Parathyroid adenoma (tissue), 2 donors: ENCODE measurements around the gene GUCY1A2.

Experiments
- H2AFZ ChIP-seq: fragments of 300-600 bp; sonication (generic); one replicate; pipeline ENCODE4 v1.7.0; 2017; ENCODE audit warnings: antibody characterized with exemption, mild to moderate bottlenecking
- H3K27ac ChIP-seq: fragments of 300-600 bp; sonication (generic); one replicate; pipeline ENCODE4 v1.7.0; 2017
- H3K27me3 ChIP-seq: fragments of 300-600 bp; sonication (generic); one replicate; pipeline ENCODE4 v1.7.0; 2017; ENCODE audit warnings: low read length; ENCODE audit not compliant: control insufficient read depth, insufficient read depth
- H3K36me3 ChIP-seq: fragments of 300-600 bp; sonication (generic); one replicate; pipeline ENCODE4 v1.7.0; 2017; ENCODE audit warnings: low read length; ENCODE audit not compliant: control insufficient read depth, insufficient read depth
- H3K4me1 ChIP-seq: fragments of 300-600 bp; sonication (generic); one replicate; pipeline ENCODE4 v1.7.0; 2017; ENCODE audit warnings: control low read depth
- H3K4me2 ChIP-seq: fragments of 300-600 bp; sonication (generic); one replicate; pipeline ENCODE4 v1.7.0; 2017; ENCODE audit warnings: low read length
- H3K4me3 ChIP-seq: fragments of 300-600 bp; sonication (generic); one replicate; pipeline ENCODE4 v1.7.0; 2017; ENCODE audit warnings: low read depth, low read length
- H3K79me2 ChIP-seq: fragments of 300-600 bp; sonication (generic); one replicate; pipeline ENCODE4 v1.7.0; 2017; ENCODE audit warnings: control low read depth
- H3K9ac ChIP-seq: fragments of 300-600 bp; sonication (generic); one replicate; pipeline ENCODE4 v1.7.0; 2017; ENCODE audit warnings: mild to moderate bottlenecking
- H3K9me3 ChIP-seq: fragments of 300-600 bp; sonication (generic); one replicate; pipeline ENCODE4 v1.7.0; 2017; ENCODE audit warnings: low read length; ENCODE audit not compliant: control insufficient read depth
- TF ChIP-seq, protein P1 (sequence below): fragments of 300-600 bp; sonication (generic); IDR thresholded peaks from one replicate; pipeline ENCODE4 v1.7.0; 2017; ENCODE audit warnings: antibody characterized with exemption, mild to moderate bottlenecking
- donor health status: primary hyperparathyroidism.

Gene GUCY1A2

DNA sequence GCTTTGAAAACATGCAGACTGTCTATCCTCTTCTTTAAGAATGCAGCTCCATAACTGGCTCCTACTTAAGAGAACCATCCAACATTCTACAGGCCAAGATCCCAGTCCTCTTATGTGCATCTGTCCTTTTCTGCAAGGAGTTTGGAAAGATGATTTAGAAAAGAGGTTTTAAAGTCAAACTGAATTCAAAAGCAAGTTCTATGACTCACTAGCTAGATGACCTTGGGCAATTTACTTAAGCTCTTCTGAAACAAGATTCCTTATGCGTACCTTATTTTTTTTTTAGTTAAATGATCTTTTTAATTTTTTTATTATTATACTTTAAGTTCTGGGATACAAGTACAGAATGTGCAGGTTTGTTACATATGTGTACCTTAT is 29.2 kb downstream of the GUCY1A2 start:
- no peak overlapping the region for H3K9ac ChIP-seq
- no peak overlapping the region for H3K27ac ChIP-seq
- H3K9me3 ChIP-seq, result no peaks in the 10 kb centered on the region

DNA sequence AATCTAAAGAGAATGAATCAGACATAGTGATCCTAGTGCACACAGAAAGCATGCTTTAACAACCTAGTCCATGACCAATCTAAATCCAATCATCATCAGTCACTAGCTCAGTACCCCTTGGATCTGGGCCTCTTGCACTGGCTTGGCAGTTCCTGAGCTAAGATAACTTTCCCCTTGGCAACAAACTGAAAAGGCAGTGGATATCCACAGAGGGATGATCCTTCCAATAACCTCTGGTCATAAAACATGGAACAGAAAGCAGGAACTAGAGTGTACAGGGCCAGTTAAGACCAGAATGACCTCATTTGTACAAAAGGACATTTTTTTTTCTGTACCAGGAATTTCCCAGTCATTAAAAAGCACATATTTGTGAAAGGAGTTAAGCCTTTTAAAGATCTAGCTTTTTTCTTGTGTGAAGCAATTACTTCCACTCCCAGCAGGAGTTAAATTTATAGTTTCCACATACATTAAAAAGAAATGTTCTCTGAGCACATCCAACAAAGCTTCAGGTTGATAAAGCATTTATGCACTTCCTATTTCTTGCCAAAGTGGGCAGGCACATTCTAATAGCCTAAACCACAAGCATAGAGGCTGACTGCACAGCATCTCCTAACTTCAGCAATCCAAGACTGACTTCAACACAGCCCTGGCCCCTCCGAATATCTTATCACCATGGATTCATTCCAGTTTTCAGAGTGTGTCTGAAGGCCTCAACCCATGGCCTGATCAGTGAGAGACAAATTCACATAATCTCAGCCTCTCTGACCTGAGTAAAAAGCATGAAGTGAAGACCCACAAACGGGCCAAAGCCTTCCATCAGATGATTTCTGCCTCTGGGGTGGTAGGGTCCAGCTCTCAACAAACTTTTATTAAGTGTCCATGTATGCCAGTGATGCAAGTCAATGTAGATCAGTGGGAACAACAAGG is 29.9 kb downstream of the GUCY1A2 start:
- H3K27me3 ChIP-seq, result no peaks in the 10 kb centered on the region
- H3K27ac ChIP-seq, result no peak overlapping the region
- H3K4me3 ChIP-seq, result no peak overlapping the region
- H3K79me2 ChIP-seq, result no peaks in the 10 kb centered on the region
- H2AFZ ChIP-seq, result no peak overlapping the region
- no peaks in the 10 kb centered on the region for H3K4me1 ChIP-seq
- H3K4me2 ChIP-seq, result no peak overlapping the region
- H3K36me3 ChIP-seq, result no peaks in the 10 kb centered on the region
- TF ChIP-seq, protein P1, sequence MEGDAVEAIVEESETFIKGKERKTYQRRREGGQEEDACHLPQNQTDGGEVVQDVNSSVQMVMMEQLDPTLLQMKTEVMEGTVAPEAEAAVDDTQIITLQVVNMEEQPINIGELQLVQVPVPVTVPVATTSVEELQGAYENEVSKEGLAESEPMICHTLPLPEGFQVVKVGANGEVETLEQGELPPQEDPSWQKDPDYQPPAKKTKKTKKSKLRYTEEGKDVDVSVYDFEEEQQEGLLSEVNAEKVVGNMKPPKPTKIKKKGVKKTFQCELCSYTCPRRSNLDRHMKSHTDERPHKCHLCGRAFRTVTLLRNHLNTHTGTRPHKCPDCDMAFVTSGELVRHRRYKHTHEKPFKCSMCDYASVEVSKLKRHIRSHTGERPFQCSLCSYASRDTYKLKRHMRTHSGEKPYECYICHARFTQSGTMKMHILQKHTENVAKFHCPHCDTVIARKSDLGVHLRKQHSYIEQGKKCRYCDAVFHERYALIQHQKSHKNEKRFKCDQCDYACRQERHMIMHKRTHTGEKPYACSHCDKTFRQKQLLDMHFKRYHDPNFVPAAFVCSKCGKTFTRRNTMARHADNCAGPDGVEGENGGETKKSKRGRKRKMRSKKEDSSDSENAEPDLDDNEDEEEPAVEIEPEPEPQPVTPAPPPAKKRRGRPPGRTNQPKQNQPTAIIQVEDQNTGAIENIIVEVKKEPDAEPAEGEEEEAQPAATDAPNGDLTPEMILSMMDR, result no peak
- no peaks in the 10 kb centered on the region for H3K9me3 ChIP-seq
- no peak overlapping the region for H3K9ac ChIP-seq

More for the DNA sequence above, 29.2 kb downstream of the GUCY1A2 start:
- H3K4me1 ChIP-seq, result no peaks in the 10 kb centered on the region
- H3K79me2 ChIP-seq, result no peaks in the 10 kb centered on the region
- H3K4me3 ChIP-seq, result no peak overlapping the region
- TF ChIP-seq, protein P1, result no peak
- H3K36me3 ChIP-seq, result no peaks in the 10 kb centered on the region
- no peak overlapping the region for H3K4me2 ChIP-seq
- H2AFZ ChIP-seq, result no peak overlapping the region
- no peaks in the 10 kb centered on the region for H3K27me3 ChIP-seq

DNA sequence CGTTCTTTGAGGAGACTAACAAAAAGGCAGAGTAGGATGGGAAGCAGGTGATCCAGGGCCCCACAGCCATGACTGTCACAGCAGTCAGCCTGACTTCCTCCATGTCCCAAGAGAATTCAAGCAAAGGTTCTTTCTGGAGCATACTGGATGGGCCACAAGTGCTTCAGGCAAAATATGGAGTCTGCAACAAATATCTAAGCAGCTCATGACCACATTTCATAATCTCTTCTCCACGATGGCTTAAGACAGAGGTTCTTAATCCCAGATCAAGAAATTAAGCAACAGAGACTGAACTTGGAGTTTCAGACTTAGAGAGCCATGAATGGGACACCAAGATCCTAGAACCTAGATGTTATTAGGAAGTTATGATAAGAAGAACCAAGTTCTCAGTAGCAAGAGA is 31.6 kb downstream of the GUCY1A2 start:
- Histone ChIP-seq H3K79me2 (no peaks in the 10 kb centered on the region), H3K9me3 (no peaks in the 10 kb centered on the region), H3K4me3 (no peak overlapping the region), H3K27me3 (no peaks in the 10 kb centered on the region), H3K36me3 (no peaks in the 10 kb centered on the region), H3K4me1 (no peaks in the 10 kb centered on the region), H3K4me2 (no peak overlapping the region), H3K27ac (no peak overlapping the region), H2AFZ (no peak overlapping the region), H3K9ac (no peak overlapping the region)
- TF ChIP-seq, protein P1, result no peak

DNA sequence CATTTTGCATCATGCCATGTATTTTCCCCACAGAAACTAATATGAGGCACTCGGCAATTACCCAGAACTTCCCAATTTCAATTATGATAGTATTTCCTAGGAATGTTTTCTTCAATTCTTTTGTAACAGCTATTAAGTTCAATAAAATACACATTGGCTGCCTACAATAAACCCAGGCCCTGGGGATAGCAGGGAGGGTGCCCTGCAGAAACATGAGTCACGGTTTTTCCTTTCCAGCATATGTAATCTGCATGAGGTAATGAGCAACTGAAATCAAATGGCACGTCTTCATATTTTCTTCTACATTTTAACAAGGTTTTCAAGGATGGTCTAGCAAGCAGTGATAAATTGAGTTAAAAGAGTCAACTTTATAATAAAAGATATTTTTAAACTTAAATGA is 32.0 kb downstream of the GUCY1A2 start:
- Histone ChIP-seq H3K79me2 (no peaks in the 10 kb centered on the region), H2AFZ (no peak overlapping the region), H3K27ac (no peak overlapping the region), H3K4me3 (no peak overlapping the region), H3K27me3 (no peaks in the 10 kb centered on the region), H3K4me1 (no peaks in the 10 kb centered on the region), H3K9ac (no peak overlapping the region), H3K36me3 (no peaks in the 10 kb centered on the region), H3K9me3 (no peaks in the 10 kb centered on the region), H3K4me2 (no peak overlapping the region)
- TF ChIP-seq, protein P1, result no peak

DNA sequence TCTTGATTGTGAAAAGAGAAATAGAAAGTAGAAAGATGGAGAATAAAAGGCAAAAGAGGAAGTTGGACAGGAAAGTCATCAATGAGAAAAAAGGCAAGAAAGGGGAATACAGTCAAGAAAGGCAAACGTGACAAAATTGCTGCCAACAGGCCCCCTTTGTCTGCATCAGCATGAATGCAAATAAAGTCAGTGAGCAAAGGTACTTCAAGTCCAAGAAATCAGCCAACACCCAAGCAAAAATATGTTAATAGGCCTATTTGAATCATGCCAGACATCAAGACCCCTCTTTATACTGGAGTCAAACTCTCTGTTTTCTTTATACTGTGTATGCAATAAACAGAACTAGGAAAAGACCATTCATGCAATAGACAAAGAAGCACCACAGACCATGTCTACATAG is 34.3 kb downstream of the GUCY1A2 start:
- Histone ChIP-seq H3K4me1 (no peaks in the 10 kb centered on the region), H3K4me2 (no peak overlapping the region), H2AFZ (no peak overlapping the region), H3K4me3 (no peak overlapping the region), H3K9me3 (no peaks in the 10 kb centered on the region), H3K27me3 (no peaks in the 10 kb centered on the region), H3K79me2 (no peaks in the 10 kb centered on the region), H3K36me3 (no peaks in the 10 kb centered on the region), H3K27ac (no peak overlapping the region), H3K9ac (no peak overlapping the region)
- TF ChIP-seq, protein P1, result no peak
